GM18511 (cell line): Measurements from ENCODE around the gene OXT.
"Not testable (repeated sequence)": the region's sequence is repeated elsewhere in the genome, so short reads cannot be mapped to it uniquely, and the experiment has no call there.

Source experiments
- ATAC-seq: cut with Tn5 transposase; IDR thresholded peaks from one replicate; pipeline ENCODE4 v1.9.1; 2021; ENCODE audit warnings: mild to moderate bottlenecking, moderate library complexity; ENCODE audit not compliant: unreplicated experiment

Gene OXT

GRCh38 chr20:3071610-3072529 is at the start of gene OXT:
Gene OXT, plus strand, starts transcription at chr20:3071620. Its CDS starts 36 bp downstream, at chr20:3071656.
- no peak for ATAC-seq

GRCh38 chr20:3021777-3022176 is 49.6 kb upstream of the OXT start:
- ATAC-seq: no peak

- ATAC-seq: not testable (repeated sequence)
Measured at GRCh38 chr20:3022559-3023490, 48.6 kb upstream of the OXT start.

- no peak for ATAC-seq
Measured at GRCh38 chr20:3027987-3028386, 43.4 kb upstream of the OXT start.

- no peak for ATAC-seq
Measured at GRCh38 chr20:3031524-3032147, 39.8 kb upstream of the OXT start.

GRCh38 chr20:3032624-3033023 is 38.8 kb upstream of the OXT start:
- no peak for ATAC-seq

- no peak for ATAC-seq
Measured at GRCh38 chr20:3037654-3038053, 33.8 kb upstream of the OXT start.

GRCh38 chr20:3038454-3038853 is 33.0 kb upstream of the OXT start:
- ATAC-seq: no peak

GRCh38 chr20:3039426-3039825 is 32.0 kb upstream of the OXT start:
- ATAC-seq: no peak

GRCh38 chr20:3040086-3040485 is 31.3 kb upstream of the OXT start:
- ATAC-seq: no peak

- no peak for ATAC-seq
Measured at GRCh38 chr20:3041854-3042409, 29.5 kb upstream of the OXT start.

- no peak for ATAC-seq
Measured at GRCh38 chr20:3042625-3043024, 28.8 kb upstream of the OXT start.

- ATAC-seq: no peak
Measured at GRCh38 chr20:3043322-3043721, 28.1 kb upstream of the OXT start, which contains the start of gene GNRH2. Gene GNRH2, plus strand, starts transcription at chr20:3043622. Its CDS starts 793 bp downstream, at chr20:3044415.

- no peak for ATAC-seq
Measured at GRCh38 chr20:3044336-3044965, 27.0 kb upstream of the OXT start.

- ATAC-seq: peak; percentile 58
Measured at GRCh38 chr20:3045042-3045815, 26.2 kb upstream of the OXT start.

- ATAC-seq: peak; percentile 92
Measured at GRCh38 chr20:3045816-3046676, 25.4 kb upstream of the OXT start, which contains the start of gene MRPS26. Gene MRPS26, plus strand, starts transcription at chr20:3046052. Its CDS starts 17 bp downstream, at chr20:3046069.

GRCh38 chr20:3046677-3047462 is 24.6 kb upstream of the OXT start:
- no peak for ATAC-seq
